DOHH2 (cell line): ENCODE results near the gene MCC.
"Not testable (repeated sequence)": the region's sequence is repeated elsewhere in the genome, so short reads cannot be mapped to it uniquely, and the experiment has no call there.

ENCODE experiments used
- H3F3A ChIP-seq: fragments of 200-600 bp; sonication (generic), shearing (Covaris generic); 2 replicates; pipeline ENCODE4 v1.6.0; 2016; ENCODE audit warnings: antibody characterized with exemption, mild to moderate bottlenecking; ENCODE audit not compliant: control insufficient read depth, insufficient read depth
- H3K27ac ChIP-seq: fragments of 200-600 bp; sonication (generic); 2 replicates; pipeline ENCODE4 v1.5.1; 2014; ENCODE audit warnings: low read depth, mild to moderate bottlenecking, low read length, moderate library complexity
- H3K27me3 ChIP-seq: fragments of 200-600 bp; sonication (generic); 2 replicates; pipeline ENCODE4 v1.6.1; 2014; ENCODE audit warnings: mild to moderate bottlenecking, low read length, mixed read lengths; ENCODE audit not compliant: control insufficient read depth
- H3K36me3 ChIP-seq: fragments of 200-600 bp; sonication (generic); 2 replicates; pipeline ENCODE4 v1.6.1; 2014; ENCODE audit warnings: mild to moderate bottlenecking, low read length, moderate library complexity, mixed read lengths; ENCODE audit not compliant: control insufficient read depth
- H3K4me1 ChIP-seq: fragments of 200-600 bp; sonication (generic); 2 replicates; pipeline ENCODE4 v1.6.1; 2014; ENCODE audit warnings: mild to moderate bottlenecking, low read length, mixed read lengths; ENCODE audit not compliant: control insufficient read depth
- H3K4me2 ChIP-seq: fragments of 200-600 bp; sonication (generic); 2 replicates; pipeline ENCODE4 v1.6.0; 2014; ENCODE audit warnings: mild to moderate bottlenecking, low read length, moderate library complexity
- H3K4me3 ChIP-seq: fragments of 200-600 bp; sonication (generic); 2 replicates; pipeline ENCODE4 v1.5.1; 2014; ENCODE audit warnings: mild to moderate bottlenecking, low read length, mixed read lengths
- H3K79me2 ChIP-seq: fragments of 200-600 bp; sonication (generic); 2 replicates; pipeline ENCODE4 v1.6.1; 2014; ENCODE audit warnings: mild to moderate bottlenecking, low read length, mixed read lengths; ENCODE audit not compliant: control insufficient read depth
- H3K9me2 ChIP-seq: fragments of 200-600 bp; sonication (generic); replicated peaks from 2 replicates; pipeline ENCODE4 v1.6.1; 2014; ENCODE audit warnings: mild to moderate bottlenecking, low read length, mixed read lengths; ENCODE audit not compliant: control insufficient read depth
- H3K9me3 ChIP-seq: fragments of 200-600 bp; sonication (generic); 2 replicates; pipeline ENCODE4 v1.6.1; 2014; ENCODE audit warnings: antibody characterized with exemption, low read length, mixed read lengths; ENCODE audit not compliant: control insufficient read depth, insufficient read depth
- H4K20me1 ChIP-seq: fragments of 200-600 bp; sonication (generic); 2 replicates; pipeline ENCODE4 v1.6.0; 2014; ENCODE audit warnings: low read depth, mild to moderate bottlenecking, antibody characterized with exemption, low read length, moderate library complexity; ENCODE audit not compliant: control insufficient read depth, insufficient read depth
- EZH2phosphoT487 ChIP-seq: fragments of 200-600 bp; sonication (generic); IDR thresholded peaks from 2 replicates; pipeline ENCODE4 v1.6.1; 2017; ENCODE audit warnings: borderline replicate concordance, mild to moderate bottlenecking, antibody characterized with exemption, low read length, moderate library complexity, mixed read lengths
- TF ChIP-seq, protein P1 (sequence below): fragments of 200-600 bp; sonication (generic); IDR thresholded peaks from one replicate; pipeline ENCODE4 v1.5.1; 2014; ENCODE audit warnings: antibody characterized with exemption, mild to moderate bottlenecking, low read depth, low read length; ENCODE audit not compliant: poor library complexity, severe bottlenecking

Gene MCC

DNA sequence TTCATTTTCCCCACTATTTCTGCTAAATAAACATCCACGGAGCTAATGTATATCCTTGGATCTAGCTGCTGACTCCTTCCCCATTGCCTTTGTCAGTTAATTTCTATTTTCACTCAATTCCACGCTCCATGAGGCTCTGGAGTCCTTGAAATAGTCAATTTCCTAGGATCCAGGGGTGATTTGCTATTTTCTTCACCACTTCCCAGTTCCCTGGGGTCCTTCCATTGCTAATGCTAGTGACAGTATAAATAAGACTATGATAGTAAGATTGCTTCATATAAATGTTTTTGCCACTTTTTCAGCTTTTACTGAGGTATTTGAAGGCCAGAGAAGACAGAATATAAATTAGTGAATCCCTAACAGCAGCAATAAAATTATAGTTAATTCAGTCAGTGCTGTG, 66.6 kb downstream of the MCC start:
- Histone ChIP-seq H3K9me2 (no peaks in the 10 kb centered on the region), H3K36me3 (no peaks in the 10 kb centered on the region), H3K4me2 (no peak overlapping the region), H3K9me3 (no peaks in the 10 kb centered on the region), H3F3A (no peaks in the 10 kb centered on the region), H3K27me3 (no peaks in the 10 kb centered on the region), H3K4me3 (no peak overlapping the region), H4K20me1 (no peaks in the 10 kb centered on the region), H3K4me1 (no peaks in the 10 kb centered on the region), H3K27ac (no peak overlapping the region), H3K79me2 (no peaks in the 10 kb centered on the region)
- TF ChIP-seq, protein P1, sequence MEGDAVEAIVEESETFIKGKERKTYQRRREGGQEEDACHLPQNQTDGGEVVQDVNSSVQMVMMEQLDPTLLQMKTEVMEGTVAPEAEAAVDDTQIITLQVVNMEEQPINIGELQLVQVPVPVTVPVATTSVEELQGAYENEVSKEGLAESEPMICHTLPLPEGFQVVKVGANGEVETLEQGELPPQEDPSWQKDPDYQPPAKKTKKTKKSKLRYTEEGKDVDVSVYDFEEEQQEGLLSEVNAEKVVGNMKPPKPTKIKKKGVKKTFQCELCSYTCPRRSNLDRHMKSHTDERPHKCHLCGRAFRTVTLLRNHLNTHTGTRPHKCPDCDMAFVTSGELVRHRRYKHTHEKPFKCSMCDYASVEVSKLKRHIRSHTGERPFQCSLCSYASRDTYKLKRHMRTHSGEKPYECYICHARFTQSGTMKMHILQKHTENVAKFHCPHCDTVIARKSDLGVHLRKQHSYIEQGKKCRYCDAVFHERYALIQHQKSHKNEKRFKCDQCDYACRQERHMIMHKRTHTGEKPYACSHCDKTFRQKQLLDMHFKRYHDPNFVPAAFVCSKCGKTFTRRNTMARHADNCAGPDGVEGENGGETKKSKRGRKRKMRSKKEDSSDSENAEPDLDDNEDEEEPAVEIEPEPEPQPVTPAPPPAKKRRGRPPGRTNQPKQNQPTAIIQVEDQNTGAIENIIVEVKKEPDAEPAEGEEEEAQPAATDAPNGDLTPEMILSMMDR = no peak
- no peak for TF ChIP-seq EZH2phosphoT487

DNA sequence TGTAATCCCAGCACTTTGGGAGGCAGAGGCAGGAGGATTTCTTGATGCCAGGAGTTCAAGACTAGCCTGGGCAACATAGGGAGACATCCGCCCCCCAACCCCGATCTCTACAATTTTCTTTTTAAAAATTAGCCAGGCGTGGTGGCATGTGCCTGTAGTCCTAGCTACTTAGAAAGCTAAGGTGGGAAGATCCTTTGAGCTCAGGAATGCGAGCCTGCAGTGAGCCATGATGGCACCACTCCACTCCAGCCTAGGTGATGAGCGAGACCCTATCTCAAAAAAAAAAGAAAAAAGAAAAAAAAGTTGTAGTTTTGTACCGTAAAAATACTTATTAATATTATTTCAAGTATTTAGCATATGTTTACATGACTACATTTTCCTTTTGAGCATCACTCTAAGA, 82.7 kb downstream of the MCC start:
- Histone ChIP-seq H3K27me3 (no peaks in the 10 kb centered on the region; the same call in 1 of the 2 replicates), H3K36me3 (no peaks in the 10 kb centered on the region), H3K4me3 (no peak overlapping the region)

DNA sequence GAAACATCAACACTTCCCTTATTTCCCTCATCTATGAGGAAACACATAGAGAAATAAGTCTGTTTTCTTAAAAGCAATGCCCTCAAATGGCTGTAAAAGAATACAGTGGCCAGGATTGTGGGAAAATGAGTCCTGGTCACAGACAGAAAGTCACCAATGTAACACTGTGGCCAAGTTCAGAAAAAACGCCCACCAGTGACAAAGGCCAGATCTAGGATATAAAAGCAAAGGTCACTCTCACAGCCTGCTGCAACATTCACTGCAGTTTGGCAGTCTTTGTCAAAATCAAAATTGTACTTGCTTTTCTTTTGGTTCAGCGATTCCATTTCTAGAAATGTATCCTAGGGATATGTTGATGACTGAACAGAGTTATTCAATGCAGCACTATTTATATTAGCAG, 84.0 kb downstream of the MCC start:
- Histone ChIP-seq H4K20me1 (no peaks in the 10 kb centered on the region), H3K27me3 (no peaks in the 10 kb centered on the region; the same call in 1 of the 2 replicates), H3K79me2 (no peaks in the 10 kb centered on the region), H3K9me2 (no peaks in the 10 kb centered on the region), H3K4me2 (no peak overlapping the region), H3K27ac (no peak overlapping the region), H3F3A (no peaks in the 10 kb centered on the region), H3K36me3 (no peaks in the 10 kb centered on the region), H3K9me3 (no peaks in the 10 kb centered on the region), H3K4me1 (no peaks in the 10 kb centered on the region), H3K4me3 (no peak overlapping the region)
- TF ChIP-seq, protein P1 = no peak
- no peak for TF ChIP-seq EZH2phosphoT487

More for the DNA sequence above, 82.7 kb downstream of the MCC start:
- Histone ChIP-seq H3K4me1 (no peaks in the 10 kb centered on the region), H3F3A (no peaks in the 10 kb centered on the region), H3K27ac (no peak overlapping the region), H3K9me2 (no peaks in the 10 kb centered on the region), H3K9me3 (no peaks in the 10 kb centered on the region), H3K79me2 (no peaks in the 10 kb centered on the region), H3K4me2 (no peak overlapping the region), H4K20me1 (no peaks in the 10 kb centered on the region)
- no peak for TF ChIP-seq EZH2phosphoT487
- TF ChIP-seq, protein P1 = no peak

DNA sequence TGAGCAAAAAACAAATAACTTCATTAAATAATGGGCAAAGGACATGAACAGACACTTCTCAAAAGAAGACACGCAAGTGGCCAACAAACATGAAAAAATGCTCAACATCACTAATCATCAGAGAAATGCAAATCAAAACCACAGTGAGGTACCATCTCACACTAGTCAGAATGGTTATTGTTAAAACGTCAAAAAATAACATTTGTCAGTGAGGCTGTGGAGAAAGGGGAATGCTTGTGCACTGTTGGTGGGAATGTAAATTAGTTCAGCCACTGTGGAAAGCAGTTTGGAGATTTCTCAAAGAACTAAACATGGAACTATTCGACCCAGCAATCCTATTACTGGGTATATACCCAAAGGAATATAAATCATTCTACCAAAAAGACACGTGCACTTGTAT, 90.3 kb downstream of the MCC start:
- not testable (repeated sequence) for H3F3A ChIP-seq, H3K9me2 ChIP-seq, H3K79me2 ChIP-seq, H4K20me1 ChIP-seq, H3K27ac ChIP-seq, H3K36me3 ChIP-seq, H3K9me3 ChIP-seq, H3K27me3 ChIP-seq, H3K4me1 ChIP-seq, H3K4me3 ChIP-seq, H3K4me2 ChIP-seq
